ENCODE measurements around the gene NFIA.

The NFIA gene

GRCh38 chr1:61399199-61399598 is 316.8 kb downstream of the NFIA start:
- DNase-seq (ENCODE audit: insufficient read length) (no peak), FAIRE-seq (no peak)
- TF ChIP-seq POLR2AphosphoS5 (IDR thresholded peaks at IDR 0.05; ENCODE audit: low read depth, low read length) (no peak), TAF1 (IDR thresholded peaks at IDR 0.05; ENCODE audit: borderline replicate concordance, low read depth, low read length) (no peak), POLR2A (IDR thresholded peaks at IDR 0.05; ENCODE audit: low read depth, low read length) (no peak)

- DNase-seq (ENCODE audit: insufficient read length): no peak
- no peak for FAIRE-seq
These were observed 317.9 kb downstream of the NFIA start for GRCh38 chr1:61400131-61400770.

GRCh38 chr1:61400997-61401396 is 318.6 kb downstream of the NFIA start:
- DNase-seq (ENCODE audit: insufficient read length) (no peak), FAIRE-seq (no peak)
- no peak for TF ChIP-seq POLR2A (IDR thresholded peaks at IDR 0.05; ENCODE audit: low read depth, low read length)
- no peak for TF ChIP-seq TAF1 (IDR thresholded peaks at IDR 0.05; ENCODE audit: borderline replicate concordance, low read depth, low read length)

More at GRCh38 chr1:61400131-61400770, 317.9 kb downstream of the NFIA start:
- TF ChIP-seq TAF1 (IDR thresholded peaks at IDR 0.05; ENCODE audit: borderline replicate concordance, low read depth, low read length): no peak
- no peak for TF ChIP-seq POLR2A (IDR thresholded peaks at IDR 0.05; ENCODE audit: low read depth, low read length)
- TF ChIP-seq POLR2AphosphoS5 (IDR thresholded peaks at IDR 0.05; ENCODE audit: low read depth, low read length): no peak

- DNase-seq (ENCODE audit: insufficient read length) (no peak), FAIRE-seq (no peak)
- no peak for TF ChIP-seq TAF1 (IDR thresholded peaks at IDR 0.05; ENCODE audit: borderline replicate concordance, low read depth, low read length)
- no peak for TF ChIP-seq POLR2AphosphoS5 (IDR thresholded peaks at IDR 0.05; ENCODE audit: low read depth, low read length)
- no peak for TF ChIP-seq POLR2A (IDR thresholded peaks at IDR 0.05; ENCODE audit: low read depth, low read length)
These were observed 321.6 kb downstream of the NFIA start for GRCh38 chr1:61403679-61404596.

GRCh38 chr1:61404597-61405376 is 322.4 kb downstream of the NFIA start:
- DNase-seq (ENCODE audit: insufficient read length): no peak
- FAIRE-seq: no peak
- TF ChIP-seq TAF1 (IDR thresholded peaks at IDR 0.05; ENCODE audit: borderline replicate concordance, low read depth, low read length) (no peak), POLR2A (IDR thresholded peaks at IDR 0.05; ENCODE audit: low read depth, low read length) (no peak)

GRCh38 chr1:61406467-61406866 is 324.1 kb downstream of the NFIA start:
- FAIRE-seq: no peak
- DNase-seq (ENCODE audit: insufficient read length): no peak
- TF ChIP-seq TAF1 (IDR thresholded peaks at IDR 0.05; ENCODE audit: borderline replicate concordance, low read depth, low read length): no peak
- no peak for TF ChIP-seq POLR2A (IDR thresholded peaks at IDR 0.05; ENCODE audit: low read depth, low read length)
- TF ChIP-seq POLR2AphosphoS5 (IDR thresholded peaks at IDR 0.05; ENCODE audit: low read depth, low read length): no peak

GRCh38 chr1:61412601-61413000 is 330.2 kb downstream of the NFIA start:
- no peak for DNase-seq (ENCODE audit: insufficient read length)
- TF ChIP-seq POLR2AphosphoS5 (IDR thresholded peaks at IDR 0.05; ENCODE audit: low read depth, low read length): no peak
- no peak for TF ChIP-seq POLR2A (IDR thresholded peaks at IDR 0.05; ENCODE audit: low read depth, low read length)
- TF ChIP-seq TAF1 (IDR thresholded peaks at IDR 0.05; ENCODE audit: borderline replicate concordance, low read depth, low read length): no peak
- FAIRE-seq: no peak

- DNase-seq (ENCODE audit: insufficient read length) (no peak), FAIRE-seq (no peak)
- TF ChIP-seq POLR2A (IDR thresholded peaks at IDR 0.05; ENCODE audit: low read depth, low read length): no peak
- TF ChIP-seq TAF1 (IDR thresholded peaks at IDR 0.05; ENCODE audit: borderline replicate concordance, low read depth, low read length): no peak
- TF ChIP-seq POLR2AphosphoS5 (IDR thresholded peaks at IDR 0.05; ENCODE audit: low read depth, low read length): no peak
These were observed 336.8 kb downstream of the NFIA start for GRCh38 chr1:61419196-61419595.

- FAIRE-seq (no peak), DNase-seq (ENCODE audit: insufficient read length) (no peak)
- TF ChIP-seq POLR2AphosphoS5 (IDR thresholded peaks at IDR 0.05; ENCODE audit: low read depth, low read length) (no peak), TAF1 (IDR thresholded peaks at IDR 0.05; ENCODE audit: borderline replicate concordance, low read depth, low read length) (no peak), POLR2A (IDR thresholded peaks at IDR 0.05; ENCODE audit: low read depth, low read length) (no peak)
These were observed 337.3 kb downstream of the NFIA start for GRCh38 chr1:61419657-61420056.

- DNase-seq (ENCODE audit: insufficient read length) (no peak), FAIRE-seq (no peak)
- TF ChIP-seq POLR2AphosphoS5 (IDR thresholded peaks at IDR 0.05; ENCODE audit: low read depth, low read length) (no peak), POLR2A (IDR thresholded peaks at IDR 0.05; ENCODE audit: low read depth, low read length) (no peak), TAF1 (IDR thresholded peaks at IDR 0.05; ENCODE audit: borderline replicate concordance, low read depth, low read length) (no peak)
These were observed 337.9 kb downstream of the NFIA start for GRCh38 chr1:61420243-61420642.

Measured in GM12892 (cell line).